Measurements from ENCODE around the gene L3MBTL2. TPM values are rescaled to one million over a fixed set of nuclear protein-coding genes. Genes with fewer than 3 reads are reported as not detected.

L3MBTL2 gene
- total and polyA plus RNA-seq, 5 experiments from 2014 or later, result 27.5 to 44.2 (median 39.9) TPM

DNA sequence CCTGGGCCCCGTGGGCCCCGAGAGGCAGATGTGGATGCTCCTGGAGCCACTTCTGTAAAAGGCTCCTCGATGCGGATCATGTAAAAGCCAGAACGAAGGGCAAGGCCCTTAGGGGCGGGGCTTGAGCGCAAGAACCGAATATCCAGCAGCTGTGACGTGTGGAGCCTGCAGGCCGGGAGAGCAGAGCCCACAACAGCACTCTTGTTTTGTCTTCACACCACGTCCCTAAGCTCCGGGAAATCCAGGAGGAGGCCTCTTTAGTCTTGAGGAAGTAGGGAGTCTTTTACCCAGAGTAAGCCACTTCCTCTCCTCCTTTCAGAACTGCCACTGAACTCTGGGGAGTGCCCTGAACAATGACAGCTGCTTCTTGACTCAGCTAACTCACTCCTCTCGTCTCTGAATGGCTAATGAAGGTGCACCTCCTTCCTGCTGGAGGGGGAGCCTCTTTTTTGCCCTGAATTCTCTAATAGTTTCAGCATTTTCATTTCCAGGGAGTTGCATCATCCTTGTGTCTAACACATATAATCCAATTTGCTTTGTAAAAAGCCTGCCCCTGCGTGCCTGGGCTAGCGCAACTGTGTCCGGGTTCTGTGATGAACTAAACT is 12.5 kb downstream of the L3MBTL2 start:
- ATAC-seq (peak; percentile 90 to 98), DNase-seq (peak in 5 of 10 donors; percentile 15 to 40 (median 27))
- Mint-ChIP-seq H3K27me3 (no peaks in the 10 kb centered on the region), H3K36me3 (peaks cover 0 to 69% (median 33%) of the 10 kb centered on the region in 3 donors), H3K4me3 (peak overlapping the region in 9 of 10 donors; percentile 8 to 62 (median 54)), H3K4me1 (peaks cover 11 to 22% (median 15%) of the 10 kb centered on the region in 4 donors), H3K27ac (peak overlapping the region in 9 of 10 donors; percentile 47 to 92 (median 72)), H3K9me3 (no peaks in the 10 kb centered on the region)
- POLR2A ChIA-PET, result interaction anchor here (1.2 to 1.5 kb wide), 2 partner anchors 9 to 20 kb away, joined by 3 to 4 read pairs; no protein-coding TSS in a partner anchor

DNA sequence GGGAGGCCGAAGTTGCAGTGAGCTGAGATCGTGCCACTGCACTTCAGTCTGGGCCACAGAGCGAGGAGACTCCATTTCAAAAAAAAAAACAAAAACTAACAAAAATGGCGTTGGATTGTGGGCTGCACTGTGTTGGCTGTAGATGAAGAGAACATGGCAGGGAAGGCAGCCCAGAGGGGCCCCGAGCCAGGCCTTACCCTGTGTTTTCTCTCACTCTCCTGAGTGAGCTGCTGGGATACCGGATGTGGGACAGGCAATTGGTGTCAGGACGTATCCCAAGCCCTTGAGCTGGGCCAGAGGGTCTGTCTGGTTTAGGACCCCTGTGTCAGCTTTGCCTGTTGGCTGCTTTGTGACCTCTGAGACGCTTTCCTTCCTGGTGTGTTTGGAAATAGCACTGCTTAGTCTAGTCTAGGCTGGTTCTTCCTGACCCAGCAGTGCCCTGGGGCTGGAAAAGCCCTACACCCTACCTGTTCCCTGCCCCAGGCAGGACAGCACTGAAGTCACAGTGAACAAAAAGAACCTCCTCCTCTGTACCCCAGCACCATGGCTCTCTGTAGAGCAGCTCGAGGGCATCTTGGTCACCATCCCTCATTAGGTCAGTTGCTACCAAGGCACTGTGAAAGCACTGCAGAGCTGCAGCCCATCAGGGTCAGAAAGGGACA is 17.9 kb downstream of the L3MBTL2 start:
- ATAC-seq (no peak), DNase-seq (no peak)
- POLR2A ChIA-PET, result interaction anchor here (0.6 to 1.4 kb wide), 2 partner anchors 14 to 965 kb away, joined by 4 read pairs; no protein-coding TSS in a partner anchor
- H3K9me3 Mint-ChIP-seq, result no peaks in the 10 kb centered on the region
- H3K4me3 Mint-ChIP-seq, result no peak overlapping the region
- peaks cover 2 to 10% (median 6%) of the 10 kb centered on the region in 4 donors for H3K4me1 Mint-ChIP-seq
- peak overlapping the region in 2 of 10 donors; percentile 19 to 24 for H3K27ac Mint-ChIP-seq
- H3K36me3 Mint-ChIP-seq, result peaks cover 0 to 82% (median 16%) of the 10 kb centered on the region in 3 donors
- H3K27me3 Mint-ChIP-seq, result no peaks in the 10 kb centered on the region

- Mint-ChIP-seq H3K9me3 (no peaks in the 10 kb centered on the region), H3K4me1 (peaks cover 0 to 7% (median 5%) of the 10 kb centered on the region in 4 donors), H3K27ac (no peak overlapping the region), H3K36me3 (peaks cover 0 to 82% (median 16%) of the 10 kb centered on the region in 3 donors), H3K4me3 (no peak overlapping the region), H3K27me3 (no peaks in the 10 kb centered on the region)
- no peak for DNase-seq
- ATAC-seq, result no peak
- POLR2A ChIA-PET, result interaction anchor here (1.4 kb wide), 1 partner anchor 14 kb away, joined by 4 read pairs; no protein-coding TSS in a partner anchor
Observed at GRCh38 chr22:41223535-41223934, 18.4 kb downstream of the L3MBTL2 start.

DNA sequence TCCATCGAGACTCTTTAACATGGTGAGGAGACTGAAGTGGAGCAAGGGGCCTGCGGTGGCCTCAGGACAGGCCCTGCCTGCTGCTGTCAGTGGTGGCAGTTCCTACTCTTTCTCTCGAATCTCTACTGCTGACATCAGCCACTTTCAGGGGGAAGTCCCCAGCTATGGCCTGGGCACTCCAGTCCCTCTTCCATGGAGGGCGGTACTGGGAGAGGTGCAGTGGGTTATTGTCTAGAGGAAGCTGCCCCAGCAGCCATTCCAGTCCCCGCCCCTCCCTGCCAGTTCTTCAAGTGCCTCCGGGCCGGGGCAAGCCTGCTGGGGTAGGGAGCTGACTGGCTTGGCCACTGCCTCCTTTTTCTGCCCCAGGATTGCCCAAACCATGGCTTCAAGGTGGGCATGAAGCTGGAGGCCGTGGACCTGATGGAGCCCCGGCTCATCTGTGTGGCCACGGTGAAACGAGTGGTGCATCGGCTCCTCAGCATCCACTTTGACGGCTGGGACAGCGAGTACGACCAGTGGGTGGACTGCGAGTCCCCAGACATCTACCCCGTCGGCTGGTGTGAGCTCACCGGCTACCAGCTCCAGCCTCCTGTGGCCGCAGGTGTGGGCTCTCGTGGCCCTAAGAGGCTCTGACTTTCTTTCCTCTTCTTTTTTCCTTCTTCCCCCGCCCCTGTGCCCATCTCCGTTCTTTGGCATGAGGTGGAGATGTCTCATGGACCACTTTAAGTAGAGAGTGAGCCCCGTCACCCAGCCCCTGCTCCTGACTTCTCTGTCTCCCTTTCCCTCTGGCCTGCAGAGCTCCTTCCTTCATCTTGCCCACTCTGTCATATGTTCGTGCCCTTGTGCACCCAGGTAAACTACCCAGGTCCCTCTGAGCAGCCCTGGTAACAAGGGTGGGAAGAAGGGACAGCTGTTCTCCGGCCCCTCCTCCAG is 21.9 kb downstream of the L3MBTL2 start:
- ATAC-seq (no peak), DNase-seq (no peak)
- Mint-ChIP-seq H3K4me3 (no peak overlapping the region), H3K36me3 (peaks cover 0 to 72% (median 9%) of the 10 kb centered on the region in 3 donors), H3K9me3 (no peaks in the 10 kb centered on the region), H3K4me1 (peaks cover 0 to 4% (median 0%) of the 10 kb centered on the region in 4 donors), H3K27me3 (no peaks in the 10 kb centered on the region), H3K27ac (peak overlapping the region in 1 of 10 donors; percentile 62)
- POLR2A ChIA-PET, result interaction anchor here (0.5 to 2.0 kb wide), 2 partner anchors 11 to 27 kb away, joined by 3 to 10 read pairs; no protein-coding TSS in a partner anchor

- Mint-ChIP-seq H3K4me1 (peaks cover 0 to 4% (median 0%) of the 10 kb centered on the region in 4 donors), H3K27me3 (no peaks in the 10 kb centered on the region), H3K9me3 (no peaks in the 10 kb centered on the region), H3K4me3 (no peak overlapping the region), H3K36me3 (peaks cover 0 to 51% (median 4%) of the 10 kb centered on the region in 3 donors), H3K27ac (no peak overlapping the region)
- POLR2A ChIA-PET, result no interaction called here
- ATAC-seq (no peak), DNase-seq (no peak)
Observed at GRCh38 chr22:41229215-41229614, 24.1 kb downstream of the L3MBTL2 start.

DNA sequence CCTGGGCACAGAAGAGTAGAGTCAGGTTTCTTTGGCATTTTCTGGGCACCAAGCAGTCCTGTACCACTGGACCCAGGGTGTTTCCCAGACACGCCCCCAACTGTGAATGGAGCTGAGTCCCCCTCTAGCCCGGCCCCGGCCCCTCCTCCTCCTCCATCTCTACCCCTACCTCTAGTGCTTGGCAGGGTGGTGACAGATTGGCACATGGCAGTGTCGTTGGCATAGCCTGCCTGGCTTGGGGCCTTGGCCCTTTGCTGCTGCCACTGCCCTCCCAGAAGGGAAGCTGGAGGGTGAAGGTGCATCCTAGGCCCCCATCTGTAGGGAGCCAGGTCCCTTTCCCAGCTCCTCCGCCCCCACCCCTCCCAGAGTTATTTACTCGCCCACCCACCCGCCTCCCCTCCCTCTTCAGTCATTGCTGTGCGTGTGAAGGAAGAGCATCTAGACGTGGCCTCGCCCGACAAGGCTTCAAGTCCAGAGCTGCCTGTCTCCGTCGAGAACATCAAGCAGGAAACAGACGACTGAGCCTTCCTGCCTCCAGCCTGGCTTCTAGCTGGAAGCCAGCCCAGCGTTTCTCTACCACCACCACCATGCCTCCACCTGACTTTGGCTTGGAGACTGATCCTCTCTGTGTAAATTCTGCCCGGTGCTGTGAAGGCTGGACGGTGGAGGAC is 24.8 kb downstream of the L3MBTL2 start:
- peaks cover 0 to 4% (median 0%) of the 10 kb centered on the region in 4 donors for H3K4me1 Mint-ChIP-seq
- no peak for DNase-seq
- POLR2A ChIA-PET, result no interaction called here
- H3K36me3 Mint-ChIP-seq, result peaks cover 0 to 44% (median 4%) of the 10 kb centered on the region in 3 donors
- H3K27ac Mint-ChIP-seq, result peak overlapping the region in 2 of 10 donors; percentile 40 to 63
- ATAC-seq, result no peak
- no peak overlapping the region for H3K4me3 Mint-ChIP-seq
- H3K27me3 Mint-ChIP-seq, result no peaks in the 10 kb centered on the region
- H3K9me3 Mint-ChIP-seq, result no peaks in the 10 kb centered on the region

DNA sequence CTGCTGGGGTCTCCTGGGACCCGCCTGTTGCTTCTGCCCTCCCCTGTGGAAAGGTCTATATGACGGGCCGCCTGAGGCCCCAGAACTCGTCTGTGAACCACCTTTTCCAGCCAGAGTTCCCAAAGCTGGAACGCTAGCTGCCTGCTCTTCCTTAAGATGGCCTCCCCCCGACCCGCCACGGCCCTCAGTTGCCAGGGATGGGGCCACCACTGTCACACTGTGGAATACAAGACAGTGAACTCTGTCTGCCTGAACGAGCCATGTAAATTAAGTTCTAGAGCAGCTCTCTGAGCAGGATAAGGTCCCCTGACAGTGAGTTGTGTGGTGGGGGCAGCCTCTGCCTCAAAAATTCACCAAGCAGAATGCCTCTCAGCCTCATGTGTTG is 25.3 kb downstream of the L3MBTL2 start:
- Mint-ChIP-seq H3K27me3 (no peaks in the 10 kb centered on the region), H3K27ac (peak overlapping the region in 4 of 10 donors; percentile 20 to 63 (median 62))
- POLR2A ChIA-PET, result no interaction called here

GRCh38 chr22:41231369-41231768 is 26.3 kb downstream of the L3MBTL2 start:
- no peak for ATAC-seq
- no peaks in the 10 kb centered on the region for H3K9me3 Mint-ChIP-seq
- no peak for DNase-seq
- peaks cover 0 to 32% (median 4%) of the 10 kb centered on the region in 3 donors for H3K36me3 Mint-ChIP-seq
- peak overlapping the region in 2 of 10 donors; percentile 40 to 52 for H3K27ac Mint-ChIP-seq
- POLR2A ChIA-PET, result no interaction called here
- no peaks in the 10 kb centered on the region for H3K27me3 Mint-ChIP-seq
- peaks cover 0 to 5% (median 1%) of the 10 kb centered on the region in 4 donors for H3K4me1 Mint-ChIP-seq
- H3K4me3 Mint-ChIP-seq, result no peak overlapping the region

More for the DNA sequence above, 25.3 kb downstream of the L3MBTL2 start:
- DNase-seq (no peak), ATAC-seq (no peak)
- Mint-ChIP-seq H3K4me3 (no peak overlapping the region), H3K36me3 (peaks cover 0 to 41% (median 4%) of the 10 kb centered on the region in 3 donors), H3K4me1 (peaks cover 0 to 3% (median 0%) of the 10 kb centered on the region in 4 donors), H3K9me3 (no peaks in the 10 kb centered on the region)

- no peaks in the 10 kb centered on the region for H3K27me3 Mint-ChIP-seq
- no peaks in the 10 kb centered on the region for H3K9me3 Mint-ChIP-seq
- ATAC-seq (no peak), DNase-seq (no peak)
- H3K27ac Mint-ChIP-seq, result no peak overlapping the region
- peaks cover 3 to 16% (median 5%) of the 10 kb centered on the region in 4 donors for H3K4me1 Mint-ChIP-seq
- H3K4me3 Mint-ChIP-seq, result no peak overlapping the region
- POLR2A ChIA-PET, result no interaction called here
- peaks cover 0 to 9% (median 0%) of the 10 kb centered on the region in 3 donors for H3K36me3 Mint-ChIP-seq
Observed at GRCh38 chr22:41234815-41235695, 29.9 kb downstream of the L3MBTL2 start.

DNA sequence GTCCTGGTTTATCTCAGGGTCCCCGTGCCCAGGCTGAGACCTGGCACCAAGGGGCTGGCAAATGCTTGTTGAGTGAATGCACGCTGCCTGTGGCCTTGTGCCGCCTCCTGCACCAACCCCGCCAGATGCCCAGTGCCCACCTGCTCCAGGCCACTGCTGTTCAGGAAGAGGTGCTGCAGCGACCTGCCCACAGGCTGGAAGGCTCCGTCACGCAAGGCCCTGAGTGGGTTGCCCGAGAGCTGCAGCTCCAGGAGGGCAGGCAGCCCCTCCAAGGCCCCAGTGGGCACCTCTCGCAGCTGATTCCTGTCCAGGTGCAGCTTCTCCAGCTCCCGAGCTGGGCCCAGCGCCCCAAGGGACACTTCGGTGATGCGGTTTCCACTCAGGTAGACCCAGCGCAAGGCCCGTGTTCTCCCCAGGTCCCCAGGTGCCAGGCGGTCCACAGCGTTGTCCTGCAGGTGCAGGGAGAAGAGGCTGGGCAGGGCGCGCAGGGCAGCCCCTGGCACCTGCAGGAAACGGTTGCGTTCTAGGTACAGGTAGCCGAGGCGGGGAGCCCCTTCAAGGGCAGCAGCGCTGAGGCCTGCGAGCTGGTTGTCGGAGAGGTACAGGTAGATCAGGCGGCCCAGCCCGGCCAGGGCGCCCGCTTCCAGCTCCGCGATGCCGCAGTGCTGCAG is 32.1 kb downstream of the L3MBTL2 start:
- Mint-ChIP-seq H3K27me3 (no peaks in the 10 kb centered on the region), H3K9me3 (no peaks in the 10 kb centered on the region), H3K36me3 (no peaks in the 10 kb centered on the region), H3K4me1 (peaks cover 3 to 17% (median 5%) of the 10 kb centered on the region in 4 donors), H3K4me3 (peak overlapping the region; percentile 28 to 81 (median 70)), H3K27ac (peak overlapping the region in 6 of 10 donors; percentile 14 to 79 (median 65))
- POLR2A ChIA-PET, result interaction anchor here (0.6 to 2.8 kb wide), 18 partner anchors 9 to 314 kb away, joined by 3 to 18 read pairs (median 4); partner anchors contain the start of genes EP300, RANGAP1, RBX1 and TEF
- DNase-seq, result peak in 1 of 10 donors; percentile 71
- no peak for ATAC-seq
